Smooth muscle cell (in vitro differentiated cells): Measurements from ENCODE around the gene TTK. TPM values are rescaled to one million over a fixed set of nuclear protein-coding genes. Genes with fewer than 3 reads are reported as not detected.
"Not testable (repeated sequence)": the region's sequence is repeated elsewhere in the genome, so short reads cannot be mapped to it uniquely, and the experiment has no call there.

Experiments
- DNase-seq: peaks from one replicate; lab custom pipeline; 2025; ENCODE audit not compliant: unreplicated experiment; lab: John Stamatoyannopoulos, UW
- H2AFZ ChIP-seq: fragments of 200-600 bp; sonication (generic); 2 replicates; pipeline ENCODE4 v1.6.0; 2016; ENCODE audit warnings: antibody characterized with exemption, low read depth, mild to moderate bottlenecking
- H3F3A ChIP-seq: fragments of 200-600 bp; sonication (generic); 2 replicates; pipeline ENCODE4 v1.6.0; 2017; ENCODE audit warnings: antibody characterized with exemption, low read depth
- H3K27ac ChIP-seq: fragments of 200-600 bp; sonication (generic); 2 replicates; pipeline ENCODE4 v1.5.1; 2016; ENCODE audit warnings: low read depth, mild to moderate bottlenecking
- H3K27me3 ChIP-seq: fragments of 200-600 bp; sonication (generic); 2 replicates; pipeline ENCODE4 v1.6.1; 2016; ENCODE audit warnings: low read depth, mild to moderate bottlenecking
- H3K36me3 ChIP-seq: fragments of 200-600 bp; sonication (generic); 2 replicates; pipeline ENCODE4 v1.5.1; 2016; ENCODE audit warnings: low read depth
- H3K4me1 ChIP-seq: fragments of 200-600 bp; sonication (generic); 2 replicates; pipeline ENCODE4 v1.5.1; 2016; ENCODE audit warnings: low read depth
- H3K4me2 ChIP-seq: fragments of 200-600 bp; sonication (generic); 2 replicates; pipeline ENCODE4 v1.6.0; 2016; ENCODE audit warnings: mild to moderate bottlenecking
- H3K4me3 ChIP-seq: fragments of 200-600 bp; sonication (generic); 2 replicates; pipeline ENCODE4 v1.5.1; 2016; ENCODE audit warnings: mild to moderate bottlenecking
- H3K79me2 ChIP-seq: fragments of 200-600 bp; sonication (generic); 2 replicates; pipeline ENCODE4 v1.6.0; 2016; ENCODE audit warnings: low read depth, mild to moderate bottlenecking
- H3K9ac ChIP-seq: fragments of 200-600 bp; sonication (generic); 2 replicates; pipeline ENCODE4 v1.6.0; 2016; ENCODE audit warnings: low read depth
- H3K9me3 ChIP-seq: fragments of 200-600 bp; sonication (generic); replicated peaks from 2 replicates; pipeline ENCODE4 v1.5.1; 2016; ENCODE audit warnings: low read depth
- H4K20me1 ChIP-seq: fragments of 200-600 bp; sonication (generic); 2 replicates; pipeline ENCODE4 v1.6.0; 2016; ENCODE audit warnings: low read depth
- WGBS: methylation state at CpG from one replicate; pipeline ENCODE4 v1.1.7; 2016; ENCODE audit warnings: low lambda C conversion rate; 5-methylcytosine and 5-hydroxymethylcytosine counted together
- polyA plus RNA-seq: library from polyadenylated mRNA; unstranded; fragments of >200 nt; fragmentation: Nextera tagmentation; extraction: Ambion mirVana; gene quantifications from 2 replicates; pipeline ENCODE4 v1.2.1, GENCODE V29; 2016
- total RNA-seq: library from RNA; depleted of rRNA; stranded (reverse); fragments of >200 nt; gene quantifications from 2 replicates; pipeline ENCODE4 v1.2.3, GENCODE V29; 2014
- TF ChIP-seq, protein P1 (sequence below): fragments of 200-600 bp; sonication (generic); IDR thresholded peaks from 2 replicates; pipeline ENCODE4 v1.5.1; 2017; ENCODE audit warnings: borderline replicate concordance, mild to moderate bottlenecking, antibody characterized with exemption; ENCODE audit not compliant: insufficient read depth, poor library complexity, severe bottlenecking

TTK gene
- total and polyA plus RNA-seq, 2 experiments from 2014 or later: 4.9 to 15.3 TPM

DNA sequence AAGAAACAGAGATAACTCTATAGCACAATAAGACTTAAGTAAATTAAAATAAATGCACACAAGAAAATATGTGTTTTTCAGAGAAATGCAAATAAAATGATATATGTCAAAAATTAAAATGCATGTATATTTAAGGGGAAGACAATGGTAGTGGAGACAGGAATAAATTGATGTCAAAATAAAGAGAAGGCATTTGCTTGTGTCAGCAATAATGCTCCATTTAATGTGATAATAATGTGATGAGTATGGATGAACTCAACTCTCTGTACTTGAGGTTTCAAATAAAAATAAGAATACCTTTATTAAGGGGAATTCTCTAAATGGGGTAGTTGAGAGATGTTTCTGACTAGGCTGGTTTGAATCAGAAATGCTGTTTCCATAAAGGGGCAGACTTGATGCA lies 56.3 kb downstream of the TTK start:
- Histone ChIP-seq H3K4me2 (no peak overlapping the region), H3F3A (no peaks in the 10 kb centered on the region), H3K36me3 (no peaks in the 10 kb centered on the region), H2AFZ (no peak overlapping the region), H4K20me1 (no peaks in the 10 kb centered on the region), H3K27me3 (no peaks in the 10 kb centered on the region), H3K4me3 (no peak overlapping the region), H3K9ac (no peak overlapping the region), H3K4me1 (no peaks in the 10 kb centered on the region), H3K79me2 (no peaks in the 10 kb centered on the region), H3K27ac (no peak overlapping the region), H3K9me3 (no peaks in the 10 kb centered on the region)
- DNase-seq: no peak
- TF ChIP-seq, protein P1, sequence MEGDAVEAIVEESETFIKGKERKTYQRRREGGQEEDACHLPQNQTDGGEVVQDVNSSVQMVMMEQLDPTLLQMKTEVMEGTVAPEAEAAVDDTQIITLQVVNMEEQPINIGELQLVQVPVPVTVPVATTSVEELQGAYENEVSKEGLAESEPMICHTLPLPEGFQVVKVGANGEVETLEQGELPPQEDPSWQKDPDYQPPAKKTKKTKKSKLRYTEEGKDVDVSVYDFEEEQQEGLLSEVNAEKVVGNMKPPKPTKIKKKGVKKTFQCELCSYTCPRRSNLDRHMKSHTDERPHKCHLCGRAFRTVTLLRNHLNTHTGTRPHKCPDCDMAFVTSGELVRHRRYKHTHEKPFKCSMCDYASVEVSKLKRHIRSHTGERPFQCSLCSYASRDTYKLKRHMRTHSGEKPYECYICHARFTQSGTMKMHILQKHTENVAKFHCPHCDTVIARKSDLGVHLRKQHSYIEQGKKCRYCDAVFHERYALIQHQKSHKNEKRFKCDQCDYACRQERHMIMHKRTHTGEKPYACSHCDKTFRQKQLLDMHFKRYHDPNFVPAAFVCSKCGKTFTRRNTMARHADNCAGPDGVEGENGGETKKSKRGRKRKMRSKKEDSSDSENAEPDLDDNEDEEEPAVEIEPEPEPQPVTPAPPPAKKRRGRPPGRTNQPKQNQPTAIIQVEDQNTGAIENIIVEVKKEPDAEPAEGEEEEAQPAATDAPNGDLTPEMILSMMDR: no peak

DNA sequence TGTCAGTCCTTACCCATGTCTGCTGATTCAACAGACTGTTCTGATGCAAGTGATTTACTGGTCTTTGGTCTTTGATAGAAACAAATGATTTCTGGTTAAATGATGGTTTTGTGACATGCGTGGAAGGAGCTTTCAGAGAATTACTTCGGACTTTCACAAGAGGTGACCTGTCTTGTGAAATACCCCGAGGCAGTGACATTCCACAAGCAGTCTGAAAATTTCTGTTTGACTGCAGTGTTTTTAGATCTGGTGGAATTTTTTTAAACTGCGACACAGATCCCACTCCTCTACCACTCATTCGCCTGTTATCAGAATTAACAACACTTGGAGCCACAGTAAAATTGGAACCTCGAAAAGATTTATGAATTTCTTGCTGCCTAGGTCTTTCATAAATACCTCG lies 63.7 kb downstream of the TTK start:
- not testable (repeated sequence) for H3K4me2 ChIP-seq, H3F3A ChIP-seq, H3K9ac ChIP-seq, H3K36me3 ChIP-seq, DNase-seq, H3K4me3 ChIP-seq, H3K27ac ChIP-seq, H3K79me2 ChIP-seq, H3K4me1 ChIP-seq, H4K20me1 ChIP-seq, H3K9me3 ChIP-seq, H2AFZ ChIP-seq, H3K27me3 ChIP-seq
- WGBS: 63% methylated on average over 7 of the region's 7 CpGs

DNA sequence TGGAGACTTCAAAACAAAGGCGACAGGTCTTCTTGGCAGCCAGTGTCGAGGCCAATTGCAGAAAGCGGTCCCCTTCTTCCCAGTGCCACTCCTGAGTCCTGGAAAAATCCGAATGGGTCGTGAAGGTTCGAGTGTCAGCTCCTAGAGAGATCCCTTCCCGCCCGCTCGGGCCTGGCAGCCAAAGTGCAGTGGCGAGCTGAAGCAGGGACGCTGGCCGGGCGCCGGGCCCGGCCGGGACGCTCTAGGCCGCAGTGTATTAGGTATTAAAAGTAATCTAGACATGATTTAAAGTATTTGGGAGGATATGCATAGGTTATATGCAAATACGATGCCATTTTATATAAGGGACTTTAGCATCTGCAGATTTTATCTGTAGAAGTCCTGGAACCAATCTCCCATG lies 66.0 kb downstream of the TTK start:
- not testable (repeated sequence) for H4K20me1 ChIP-seq, H3K4me3 ChIP-seq, H3K27me3 ChIP-seq, H3K36me3 ChIP-seq, H3F3A ChIP-seq, DNase-seq, H3K79me2 ChIP-seq, H3K27ac ChIP-seq, H2AFZ ChIP-seq, H3K4me2 ChIP-seq, H3K9ac ChIP-seq, H3K9me3 ChIP-seq, H3K4me1 ChIP-seq
- WGBS: 97% methylated on average over 19 of the region's 19 CpGs

DNA sequence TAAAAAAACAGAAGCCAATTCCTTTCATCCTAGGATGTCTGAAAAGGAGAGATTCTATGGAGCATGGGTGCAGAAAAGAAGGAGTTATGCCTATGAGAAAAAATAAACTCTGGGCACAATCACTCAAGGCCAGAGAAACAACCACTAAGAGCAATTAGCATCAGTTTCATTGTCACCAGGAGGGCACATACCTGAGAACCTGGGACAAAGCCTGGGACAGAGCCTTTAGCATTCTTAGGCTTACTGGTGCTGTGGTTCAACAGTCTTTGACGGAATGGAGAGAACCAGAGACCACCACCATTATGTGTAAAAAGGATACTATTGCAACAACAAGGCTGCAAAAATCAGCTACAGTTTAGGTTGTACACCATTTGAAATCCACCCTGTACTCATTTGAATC lies 72.6 kb downstream of the TTK start:
- no peak overlapping the region for H2AFZ ChIP-seq
- H3K27me3 ChIP-seq: no peaks in the 10 kb centered on the region
- H3K4me2 ChIP-seq: no peak overlapping the region
- no peaks in the 10 kb centered on the region for H3K9me3 ChIP-seq
- no peaks in the 10 kb centered on the region for H3K79me2 ChIP-seq
- H3K4me1 ChIP-seq: no peaks in the 10 kb centered on the region
- H3F3A ChIP-seq: no peaks in the 10 kb centered on the region
- H3K4me3 ChIP-seq: no peak overlapping the region
- no peak for DNase-seq
- no peak overlapping the region for H3K27ac ChIP-seq
- no peak overlapping the region for H3K9ac ChIP-seq
- H4K20me1 ChIP-seq: no peaks in the 10 kb centered on the region
- TF ChIP-seq, protein P1: no peak
- no peaks in the 10 kb centered on the region for H3K36me3 ChIP-seq
- 90% methylated on average over 1 of the region's 1 CpG for WGBS

DNA sequence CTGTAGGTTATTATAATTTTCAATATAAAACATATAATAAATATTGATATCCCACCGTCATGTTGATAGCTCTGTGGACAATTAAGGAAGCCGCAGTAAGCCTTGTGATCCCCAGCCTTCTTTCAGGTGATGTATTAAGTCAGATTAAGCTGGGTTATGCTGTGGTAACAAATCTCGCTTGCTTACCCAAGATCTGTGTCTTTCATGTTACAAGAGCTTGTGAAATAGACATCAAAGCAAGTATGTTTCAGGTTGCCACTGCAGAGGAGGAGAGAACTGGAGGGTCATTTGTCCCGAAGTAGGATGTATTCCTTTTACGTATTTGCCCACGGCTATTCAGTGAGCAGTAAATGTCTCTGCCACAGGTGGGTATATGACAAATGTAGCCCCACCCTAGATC lies 84.2 kb downstream of the TTK start:
- no peak overlapping the region for H3K27ac ChIP-seq
- TF ChIP-seq, protein P1: no peak
- H3K4me3 ChIP-seq: no peak overlapping the region
- no peak overlapping the region for H3K9ac ChIP-seq
- no peaks in the 10 kb centered on the region for H3K36me3 ChIP-seq
- H2AFZ ChIP-seq: no peak overlapping the region
- H3K79me2 ChIP-seq: no peaks in the 10 kb centered on the region
- no peak for DNase-seq
- no peaks in the 10 kb centered on the region for H3K27me3 ChIP-seq
- H4K20me1 ChIP-seq: no peaks in the 10 kb centered on the region
- WGBS: 94% methylated on average over 6 of the region's 6 CpGs
- no peaks in the 10 kb centered on the region for H3K4me1 ChIP-seq
- H3F3A ChIP-seq: no peaks in the 10 kb centered on the region
- H3K9me3 ChIP-seq: no peaks in the 10 kb centered on the region
- H3K4me2 ChIP-seq: no peak overlapping the region
